Mucosa of gallbladder (tissue), 1 donor: ENCODE data around the gene IBA57. TPM values are rescaled to one million over a fixed set of nuclear protein-coding genes. Genes with fewer than 3 reads are reported as not detected.
A peak's percentile ranks its signal among the peaks of the same experiment; 100 is the strongest.

Experiments used
- DNase-seq: peaks from one replicate; pipeline ENCODE4 v3.0.0-alpha.2; 2020; ENCODE audit warnings: low spot score
- total RNA-seq: library from RNA; stranded (reverse); gene quantifications from one replicate; pipeline ENCODE4 v1.2.1, GENCODE V29; 2021
- donor health status: DM: no; HTN: no; CAD: no.

The IBA57 gene
- total RNA-seq, 1 donor from 2014 or later: 12.8 TPM

DNA sequence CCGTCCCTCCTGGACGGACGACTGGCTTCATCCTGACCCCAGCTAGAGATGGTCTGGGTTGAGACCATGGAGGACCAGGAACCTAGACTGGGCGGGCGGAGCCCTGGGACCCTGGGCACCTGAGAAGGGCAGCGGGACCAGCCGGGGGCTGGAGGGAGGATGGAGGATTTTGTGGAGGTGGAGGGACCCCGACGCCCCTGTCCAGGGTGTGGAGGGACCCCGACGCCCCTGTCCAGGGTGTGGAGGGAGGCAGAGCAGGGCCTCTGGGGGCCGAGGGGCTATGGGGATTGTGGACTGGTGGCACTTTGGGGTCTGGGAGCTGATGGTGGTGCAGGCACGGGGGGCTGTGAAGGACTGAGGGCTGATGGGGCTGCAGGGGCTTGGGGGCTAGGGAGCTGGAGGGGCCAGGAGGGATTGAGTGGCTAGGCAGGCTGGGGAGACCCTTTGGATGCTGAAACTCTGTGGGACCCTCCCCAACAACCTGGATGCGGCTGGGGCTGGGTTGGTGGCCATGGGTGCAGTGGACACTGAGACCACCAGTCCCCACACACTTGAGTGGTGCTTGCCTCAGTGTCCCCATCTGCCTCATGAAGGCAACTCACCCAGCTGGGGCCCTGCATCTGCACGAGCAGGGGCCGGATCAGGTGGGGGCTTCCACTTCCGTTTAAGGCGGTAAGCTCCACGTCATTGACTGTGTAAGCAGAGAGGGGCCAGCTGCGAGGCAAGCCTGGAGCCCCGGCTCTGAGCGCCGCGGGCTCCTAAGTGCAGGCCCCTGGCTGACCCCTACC lies 8.5 kb upstream of the IBA57 start:
- no peak for DNase-seq

DNA sequence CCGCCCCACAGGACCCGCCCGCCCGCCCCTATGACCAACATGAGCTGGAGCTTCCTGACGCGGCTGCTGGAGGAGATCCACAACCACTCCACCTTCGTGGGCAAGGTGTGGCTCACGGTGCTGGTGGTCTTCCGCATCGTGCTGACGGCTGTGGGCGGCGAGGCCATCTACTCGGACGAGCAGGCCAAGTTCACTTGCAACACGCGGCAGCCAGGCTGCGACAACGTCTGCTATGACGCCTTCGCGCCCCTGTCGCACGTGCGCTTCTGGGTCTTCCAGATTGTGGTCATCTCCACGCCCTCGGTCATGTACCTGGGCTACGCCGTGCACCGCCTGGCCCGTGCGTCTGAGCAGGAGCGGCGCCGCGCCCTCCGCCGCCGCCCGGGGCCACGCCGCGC lies 7.9 kb upstream of the IBA57 start:
- no peak for DNase-seq

DNA sequence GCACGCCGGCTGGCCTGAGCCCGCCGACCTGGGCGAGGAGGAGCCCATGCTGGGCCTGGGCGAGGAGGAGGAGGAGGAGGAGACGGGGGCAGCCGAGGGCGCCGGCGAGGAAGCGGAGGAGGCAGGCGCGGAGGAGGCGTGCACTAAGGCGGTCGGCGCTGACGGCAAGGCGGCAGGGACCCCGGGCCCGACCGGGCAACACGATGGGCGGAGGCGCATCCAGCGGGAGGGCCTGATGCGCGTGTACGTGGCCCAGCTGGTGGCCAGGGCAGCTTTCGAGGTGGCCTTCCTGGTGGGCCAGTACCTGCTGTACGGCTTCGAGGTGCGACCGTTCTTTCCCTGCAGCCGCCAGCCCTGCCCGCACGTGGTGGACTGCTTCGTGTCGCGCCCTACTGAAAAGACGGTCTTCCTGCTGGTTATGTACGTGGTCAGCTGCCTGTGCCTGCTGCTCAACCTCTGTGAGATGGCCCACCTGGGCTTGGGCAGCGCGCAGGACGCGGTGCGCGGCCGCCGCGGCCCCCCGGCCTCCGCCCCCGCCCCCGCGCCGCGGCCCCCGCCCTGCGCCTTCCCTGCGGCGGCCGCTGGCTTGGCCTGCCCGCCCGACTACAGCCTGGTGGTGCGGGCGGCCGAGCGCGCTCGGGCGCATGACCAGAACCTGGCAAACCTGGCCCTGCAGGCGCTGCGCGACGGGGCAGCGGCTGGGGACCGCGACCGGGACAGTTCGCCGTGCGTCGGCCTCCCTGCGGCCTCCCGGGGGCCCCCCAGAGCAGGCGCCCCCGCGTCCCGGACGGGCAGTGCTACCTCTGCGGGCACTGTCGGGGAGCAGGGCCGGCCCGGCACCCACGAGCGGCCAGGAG lies 7.2 kb upstream of the IBA57 start:
- DNase-seq: no peak

DNA sequence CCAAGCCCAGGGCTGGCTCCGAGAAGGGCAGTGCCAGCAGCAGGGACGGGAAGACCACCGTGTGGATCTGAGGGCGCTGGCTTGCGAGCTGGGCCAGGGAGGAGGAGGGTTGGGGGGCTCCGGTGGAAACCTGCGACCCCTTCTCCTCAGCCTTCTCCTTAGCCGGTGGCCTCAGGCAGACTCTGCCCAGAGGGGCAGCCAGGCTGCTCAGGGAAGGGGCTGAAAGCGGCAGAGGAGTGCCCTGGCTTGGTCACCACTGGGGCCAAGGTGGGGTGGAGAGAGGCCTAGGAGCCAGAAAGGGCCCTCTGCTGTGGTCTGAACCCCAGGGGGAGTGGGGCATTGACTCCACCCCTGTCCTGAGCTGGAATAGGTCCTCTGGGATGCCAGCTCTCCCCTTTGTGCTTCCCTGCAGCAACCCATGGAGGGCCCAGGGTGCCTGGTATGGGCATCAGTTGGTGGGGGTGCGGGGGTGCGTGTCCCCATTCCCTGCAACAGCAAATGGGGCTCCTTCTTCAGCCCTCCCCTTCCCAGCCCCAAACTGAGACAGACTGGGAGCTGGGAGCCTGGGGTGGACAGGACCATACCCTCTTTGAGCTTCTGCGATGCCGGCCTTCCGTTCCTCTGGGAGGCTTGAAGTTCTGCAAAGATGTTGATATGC lies 6.5 kb upstream of the IBA57 start:
- no peak for DNase-seq

- no peak for DNase-seq
Observed at GRCh38 chr1:228160201-228160761, 5.3 kb upstream of the IBA57 start.

DNA sequence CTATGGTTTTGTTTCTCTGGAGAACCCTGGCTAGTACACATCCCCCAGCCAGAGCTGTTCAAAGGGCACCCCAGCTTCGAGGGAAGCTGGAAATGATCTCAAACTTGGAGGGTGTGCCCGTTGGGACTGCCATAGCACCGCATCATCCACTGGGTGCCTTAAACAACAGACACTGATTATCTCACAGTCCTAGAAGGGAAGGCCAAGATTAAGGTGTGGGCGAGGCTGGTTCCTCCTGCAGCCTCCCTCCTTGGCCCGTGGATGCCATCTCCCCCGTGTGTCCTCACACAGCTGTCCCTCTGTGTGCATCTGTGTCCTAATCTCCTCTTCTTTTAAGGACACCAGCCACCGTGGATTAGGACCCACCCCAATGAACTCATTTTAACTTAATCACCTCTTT lies 4.2 kb upstream of the IBA57 start:
- no peak for DNase-seq

GRCh38 chr1:228161866-228162265 lies 3.7 kb upstream of the IBA57 start:
- DNase-seq: no peak

DNA sequence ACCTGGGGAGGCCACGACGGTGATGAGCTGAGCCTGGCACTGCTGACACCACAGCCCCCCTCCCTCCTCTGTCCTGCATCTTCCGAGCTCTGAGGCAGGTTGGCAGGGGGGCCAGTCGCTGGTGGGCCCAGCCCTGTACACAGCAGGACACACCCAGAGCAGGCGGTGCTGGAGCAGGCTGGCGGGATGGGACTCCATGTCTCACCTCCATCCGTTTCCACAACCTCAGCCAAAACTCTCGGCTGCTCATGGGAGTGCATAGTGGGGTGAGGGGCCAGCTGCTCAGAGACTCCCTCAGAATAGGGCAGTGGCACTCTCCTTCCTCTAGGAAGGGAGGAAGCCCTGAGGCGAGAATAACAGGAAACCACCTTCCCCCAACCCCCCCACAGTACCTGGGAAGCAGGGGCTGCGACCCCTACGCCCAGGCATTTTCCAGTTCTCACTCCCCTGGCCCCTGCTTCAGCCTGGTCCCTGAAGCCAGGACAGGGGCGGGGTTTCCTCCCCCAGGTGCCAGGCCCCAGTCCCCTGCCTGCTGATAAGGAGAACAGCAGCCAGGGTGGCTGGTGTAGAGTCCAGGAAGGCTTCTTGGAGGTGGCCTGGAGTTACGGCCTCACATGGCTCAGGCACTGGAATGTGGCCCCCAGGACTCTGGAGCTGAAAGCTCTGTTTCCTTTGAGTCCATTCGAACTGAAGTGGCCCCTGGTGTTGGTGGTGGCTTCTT lies 3.2 kb upstream of the IBA57 start:
- DNase-seq: no peak

DNA sequence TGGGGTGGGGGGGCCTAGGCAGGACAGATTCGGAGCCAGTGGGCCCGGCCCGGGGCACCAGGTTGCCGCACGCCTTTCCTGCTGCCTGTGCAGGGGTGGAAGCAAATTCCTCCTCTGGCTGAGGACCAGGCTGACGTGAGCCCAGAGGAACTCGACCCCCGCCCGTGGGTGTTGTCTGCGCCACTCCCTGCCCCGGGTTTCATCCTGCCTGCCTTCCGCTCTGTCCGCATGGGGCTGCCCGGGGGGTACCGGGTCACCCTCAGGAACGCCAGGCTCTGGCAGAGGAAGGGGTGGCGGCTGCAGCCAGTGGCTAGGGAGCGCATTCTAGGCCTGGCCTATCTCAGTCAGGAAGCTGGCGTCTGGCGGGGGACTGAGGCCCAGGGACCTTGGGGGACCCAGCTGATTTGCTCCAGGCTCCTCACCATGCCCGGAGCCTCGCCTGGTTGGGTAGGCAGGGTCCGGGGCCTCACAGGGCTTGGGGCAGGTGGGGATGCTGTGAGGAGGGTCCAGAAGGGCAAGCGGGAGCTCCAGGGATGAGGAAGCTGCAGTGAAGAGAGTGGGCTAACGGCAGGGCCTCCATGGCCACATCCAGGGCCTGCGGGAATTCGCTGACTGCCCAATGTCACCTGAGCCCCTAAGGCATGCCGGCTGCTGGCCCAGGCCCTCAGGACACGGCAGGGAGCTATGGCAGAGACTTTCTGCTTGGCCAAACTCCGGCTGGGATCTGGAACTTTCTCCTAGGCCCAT lies 2.4 kb upstream of the IBA57 start:
- DNase-seq: no peak

DNA sequence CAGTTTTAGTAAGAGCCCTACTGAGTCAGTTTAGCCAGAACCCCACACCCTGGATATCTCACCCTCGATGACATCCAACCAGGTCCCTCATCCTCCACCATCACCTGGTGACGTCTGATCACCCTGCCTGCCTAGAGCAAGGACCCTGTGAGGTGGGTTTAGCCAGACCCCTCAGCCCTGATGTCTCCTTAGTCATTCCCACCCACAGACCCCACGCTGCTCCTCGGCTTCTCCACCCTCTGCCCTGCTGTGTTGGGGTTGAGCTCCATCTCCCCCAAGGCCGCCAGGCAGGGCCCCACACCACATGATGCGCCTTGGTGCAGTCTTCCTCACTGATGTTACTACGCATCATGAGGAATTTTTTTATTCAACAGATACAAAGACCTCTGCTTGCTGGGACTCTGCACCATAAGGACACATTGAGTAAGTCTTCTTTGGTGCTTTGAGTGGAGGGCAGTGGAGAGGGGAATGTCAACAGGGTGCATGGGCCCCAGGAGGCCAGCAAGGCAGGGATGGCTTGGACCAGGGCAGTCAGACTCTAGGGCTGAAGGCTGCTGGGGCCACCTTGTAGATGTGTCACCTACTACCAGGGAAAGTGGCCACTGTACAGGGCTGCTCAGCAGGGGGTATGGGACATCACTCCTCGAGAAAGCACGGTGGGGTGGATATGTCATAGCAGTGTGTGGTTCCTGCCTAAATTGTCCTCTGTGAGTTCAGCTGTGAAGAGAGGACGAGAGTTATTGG lies 1.7 kb upstream of the IBA57 start:
- no peak for DNase-seq

GRCh38 chr1:228164561-228165371 lies 838 bp upstream of the IBA57 start:
- DNase-seq: no peak

GRCh38 chr1:228166170-228166936 lies 749 bp downstream of the IBA57 start:
- peak; percentile 76 for DNase-seq

GRCh38 chr1:228168563-228169270 lies 3.1 kb downstream of the IBA57 start:
- DNase-seq: no peak

DNA sequence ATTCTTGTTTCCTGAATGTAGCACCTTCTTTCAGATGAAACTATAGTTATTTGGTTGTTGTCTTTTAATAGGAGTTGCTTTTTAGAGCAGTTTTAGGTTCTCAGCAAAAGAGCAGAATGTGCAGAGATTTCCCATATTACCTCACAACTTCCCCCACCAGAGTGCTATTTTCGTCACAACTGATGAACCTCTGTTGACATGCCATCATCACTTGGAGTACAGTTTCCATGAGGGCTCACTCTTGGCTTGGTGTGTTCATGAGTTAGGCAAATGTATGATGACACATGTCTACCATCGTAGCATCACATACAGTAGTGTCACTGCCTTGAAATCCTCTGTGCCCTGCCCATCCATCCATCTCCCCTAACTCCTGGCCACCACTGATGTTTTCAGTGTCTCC lies 3.7 kb downstream of the IBA57 start:
- no peak for DNase-seq

- no peak for DNase-seq
Observed at GRCh38 chr1:228170666-228171065, 5.1 kb downstream of the IBA57 start.

GRCh38 chr1:228171221-228171891 lies 5.8 kb downstream of the IBA57 start:
- no peak for DNase-seq
